Thyroid gland (tissue), 4 donors: Measurements from ENCODE around the gene ATG14.

ENCODE experiments used
- CTCF ChIP-seq, 6 experiments: fragments of 200-600 bp in 3 of 6; fragments of 450-650 bp in 3 of 6; sonication (generic) in 3 of 6; IDR thresholded peaks; one replicate each; pipeline ENCODE4 v1.5.1; 2016 to 2019; ENCODE audit warnings: antibody characterized with exemption in 6 of 6, mild to moderate bottlenecking in 2 of 6, inconsistent platforms in 1 of 6, moderate library complexity in 1 of 6
- POLR2A ChIP-seq, 2 donors: fragments of 450-650 bp; IDR thresholded peaks; one replicate each; pipeline ENCODE4 v1.6.1; 2017; ENCODE audit warnings: antibody characterized with exemption in 2 of 2, mild to moderate bottlenecking in 2 of 2, moderate library complexity in 1 of 2

DNA sequence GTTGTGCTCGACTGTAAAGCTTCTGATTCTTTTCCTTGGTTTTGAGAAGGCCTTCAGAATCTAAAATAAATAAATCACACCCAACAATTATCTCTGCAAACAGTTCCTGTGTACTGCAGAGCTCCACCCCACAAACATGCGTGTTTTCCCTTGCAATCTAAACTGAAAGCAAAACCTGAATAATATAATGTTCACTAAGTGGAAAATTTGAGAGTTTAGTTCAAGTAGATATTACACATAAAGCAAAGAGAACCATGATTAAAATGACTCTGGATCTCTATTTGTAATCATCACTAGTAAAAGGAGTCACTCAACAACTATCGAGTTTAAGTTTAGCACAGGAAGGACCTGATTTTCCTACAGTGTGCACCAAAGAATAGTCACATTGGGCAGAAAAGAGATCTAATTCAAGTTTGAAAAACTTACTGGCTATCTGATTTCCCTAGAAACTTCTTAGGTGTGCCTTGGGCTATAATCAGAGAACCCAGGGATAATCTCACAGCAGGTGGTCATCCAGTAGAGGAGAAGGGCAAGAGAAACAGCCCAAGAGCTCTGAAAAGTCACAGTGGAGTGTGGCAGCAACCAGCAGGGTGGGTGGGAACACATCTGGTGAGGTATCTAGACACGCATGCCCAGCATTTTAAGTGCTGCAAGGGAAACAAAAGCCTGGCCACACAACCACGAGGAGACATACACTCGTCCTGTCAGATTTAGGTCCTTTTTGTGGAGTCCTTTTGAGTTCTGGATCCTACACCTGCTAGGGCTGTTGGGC lies 25.4 kb downstream of the ATG14 start:
- TF ChIP-seq CTCF (IDR thresholded peaks at IDR 0.05) (no peak), POLR2A (IDR thresholded peaks at IDR 0.05) (no peak)
